OCI-LY3 (cell line): ENCODE results near the gene MEF2B.

Experiments used
- H2AFZ ChIP-seq: fragments of 200-600, 300-600 bp; shearing (Covaris generic); 2 replicates; pipeline ENCODE4 v1.6.0; 2014; ENCODE audit warnings: antibody characterized with exemption, low read depth, low read length
- H3K27ac ChIP-seq: fragments of 200-600, 300-600 bp; sonication (generic); 2 replicates; pipeline ENCODE4 v1.5.1; 2014; ENCODE audit warnings: mild to moderate bottlenecking, low read length, moderate library complexity, mixed read lengths
- H3K27me3 ChIP-seq: fragments of 200-600, 300-600 bp; sonication (generic); 2 replicates; pipeline ENCODE4 v1.6.1; 2014; ENCODE audit warnings: low read depth, low read length, mixed read lengths
- H3K36me3 ChIP-seq: fragments of 200-600, 300-600 bp; sonication (generic); replicated peaks from 2 replicates; pipeline ENCODE3; 2014; ENCODE audit warnings: low read depth, low read length, mixed read lengths
- H3K4me1 ChIP-seq: fragments of 300-600, 200-600 bp; sonication (generic); 2 replicates; pipeline ENCODE4 v1.6.1; 2014; ENCODE audit warnings: low read length, mixed read lengths
- H3K4me2 ChIP-seq: fragments of 200-600, 300-600 bp; sonication (generic); 2 replicates; pipeline ENCODE4 v1.6.1; 2014; ENCODE audit warnings: low read length, mixed read lengths
- H3K4me3 ChIP-seq: fragments of 300-600, 200-600 bp; sonication (generic); 2 replicates; pipeline ENCODE4 v1.5.1; 2014; ENCODE audit warnings: antibody characterized with exemption, mild to moderate bottlenecking, low read length, moderate library complexity
- H3K79me2 ChIP-seq: fragments of 300-600, 200-600 bp; shearing (Covaris generic); 2 replicates; pipeline ENCODE4 v1.6.1; 2014; ENCODE audit warnings: mild to moderate bottlenecking, low read length, mixed read lengths
- H3K9ac ChIP-seq: fragments of 300-600, 200-600 bp; shearing (Covaris generic); 2 replicates; pipeline ENCODE4 v1.6.0; 2014; ENCODE audit warnings: mild to moderate bottlenecking, low read length, moderate library complexity
- H3K9me3 ChIP-seq: fragments of 200-600, 300-600 bp; shearing (Covaris generic); 2 replicates; pipeline ENCODE4 v1.6.1; 2014; ENCODE audit warnings: low read length, mixed read lengths; ENCODE audit not compliant: insufficient read depth
- H4K20me1 ChIP-seq: fragments of 200-600, 300-600 bp; sonication (generic); 2 replicates; pipeline ENCODE4 v1.6.1; 2016; ENCODE audit warnings: low read length, mixed read lengths; ENCODE audit not compliant: insufficient read depth
- EZH2phosphoT487 ChIP-seq: fragments of 200-600 bp; shearing (Covaris generic); IDR thresholded peaks from 2 replicates; pipeline ENCODE4 v1.6.1; 2018; ENCODE audit warnings: antibody characterized with exemption, mixed run types, low read depth
- TF ChIP-seq, protein P1 (sequence below): fragments of 200-600, 300-600 bp; sonication (generic); IDR thresholded peaks from 2 replicates; pipeline ENCODE4 v1.5.1; 2014; ENCODE audit warnings: antibody characterized with exemption, low read length, low read depth

The MEF2B gene

DNA sequence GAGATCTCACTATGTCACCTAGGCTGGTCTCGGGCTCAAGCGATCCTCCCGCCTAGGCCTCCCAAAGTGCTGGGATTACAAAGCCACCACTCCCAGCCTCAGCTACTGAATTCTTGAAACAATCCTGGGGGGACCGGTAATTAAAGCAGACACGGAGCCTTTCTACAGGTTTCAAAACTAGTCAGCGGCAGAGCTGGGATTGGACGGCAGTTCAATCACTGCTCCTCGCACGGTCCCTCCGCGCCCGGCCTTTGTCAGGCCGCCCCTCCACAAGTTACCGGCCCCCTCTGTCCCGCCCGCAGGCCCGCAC is 21.7 kb upstream of the MEF2B start:
- peak overlapping the region; percentile 85 for H3K4me2 ChIP-seq
- no peaks in the 10 kb centered on the region for H4K20me1 ChIP-seq
- peaks cover 3% of the 10 kb centered on the region for H3K9me3 ChIP-seq
- peaks cover 24% of the 10 kb centered on the region for H3K36me3 ChIP-seq
- H3K79me2 ChIP-seq = peaks cover 57% of the 10 kb centered on the region
- H3K9ac ChIP-seq = peak overlapping the region; percentile 100
- H3K27me3 ChIP-seq = no peaks in the 10 kb centered on the region
- peak overlapping the region; percentile 17; the same call in 1 of the 2 replicates for H2AFZ ChIP-seq
- H3K27ac ChIP-seq = peak overlapping the region; percentile 96
- peaks cover 16% of the 10 kb centered on the region for H3K4me1 ChIP-seq
- TF ChIP-seq EZH2phosphoT487 = no peak
- TF ChIP-seq, protein P1, sequence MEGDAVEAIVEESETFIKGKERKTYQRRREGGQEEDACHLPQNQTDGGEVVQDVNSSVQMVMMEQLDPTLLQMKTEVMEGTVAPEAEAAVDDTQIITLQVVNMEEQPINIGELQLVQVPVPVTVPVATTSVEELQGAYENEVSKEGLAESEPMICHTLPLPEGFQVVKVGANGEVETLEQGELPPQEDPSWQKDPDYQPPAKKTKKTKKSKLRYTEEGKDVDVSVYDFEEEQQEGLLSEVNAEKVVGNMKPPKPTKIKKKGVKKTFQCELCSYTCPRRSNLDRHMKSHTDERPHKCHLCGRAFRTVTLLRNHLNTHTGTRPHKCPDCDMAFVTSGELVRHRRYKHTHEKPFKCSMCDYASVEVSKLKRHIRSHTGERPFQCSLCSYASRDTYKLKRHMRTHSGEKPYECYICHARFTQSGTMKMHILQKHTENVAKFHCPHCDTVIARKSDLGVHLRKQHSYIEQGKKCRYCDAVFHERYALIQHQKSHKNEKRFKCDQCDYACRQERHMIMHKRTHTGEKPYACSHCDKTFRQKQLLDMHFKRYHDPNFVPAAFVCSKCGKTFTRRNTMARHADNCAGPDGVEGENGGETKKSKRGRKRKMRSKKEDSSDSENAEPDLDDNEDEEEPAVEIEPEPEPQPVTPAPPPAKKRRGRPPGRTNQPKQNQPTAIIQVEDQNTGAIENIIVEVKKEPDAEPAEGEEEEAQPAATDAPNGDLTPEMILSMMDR = no peak
- H3K4me3 ChIP-seq = peak overlapping the region; percentile 94

DNA sequence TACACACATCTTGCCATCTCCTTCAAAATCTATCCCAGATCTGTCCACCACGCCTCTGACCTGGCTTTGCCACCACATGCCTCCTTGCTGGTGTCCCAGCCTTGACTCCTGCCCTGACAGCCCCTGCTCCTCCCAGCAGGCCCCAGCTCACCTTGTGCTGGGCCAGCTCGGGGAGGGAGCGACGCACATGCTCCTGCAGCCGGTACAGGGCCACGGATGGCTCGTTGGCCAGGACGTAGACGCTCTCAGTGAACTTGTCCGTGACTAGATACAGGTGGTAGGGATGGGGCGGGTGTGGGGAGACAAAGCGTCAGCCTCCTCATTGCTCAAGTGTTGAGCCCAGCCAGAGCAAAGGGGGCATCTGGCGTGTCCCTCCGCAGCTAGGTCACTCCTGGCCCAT is 16.7 kb upstream of the MEF2B start:
- H2AFZ ChIP-seq = no peak overlapping the region
- H4K20me1 ChIP-seq = no peaks in the 10 kb centered on the region
- peaks cover 25% of the 10 kb centered on the region for H3K4me1 ChIP-seq
- H3K36me3 ChIP-seq = peaks cover 42% of the 10 kb centered on the region
- H3K27ac ChIP-seq = peak overlapping the region; percentile 42
- H3K79me2 ChIP-seq = peaks cover 37% of the 10 kb centered on the region
- no peak for TF ChIP-seq EZH2phosphoT487
- TF ChIP-seq, protein P1 = no peak
- H3K27me3 ChIP-seq = no peaks in the 10 kb centered on the region
- H3K9me3 ChIP-seq = peaks cover 5% of the 10 kb centered on the region
- H3K4me3 ChIP-seq = no peak overlapping the region
- no peak overlapping the region for H3K9ac ChIP-seq
- no peak overlapping the region for H3K4me2 ChIP-seq

DNA sequence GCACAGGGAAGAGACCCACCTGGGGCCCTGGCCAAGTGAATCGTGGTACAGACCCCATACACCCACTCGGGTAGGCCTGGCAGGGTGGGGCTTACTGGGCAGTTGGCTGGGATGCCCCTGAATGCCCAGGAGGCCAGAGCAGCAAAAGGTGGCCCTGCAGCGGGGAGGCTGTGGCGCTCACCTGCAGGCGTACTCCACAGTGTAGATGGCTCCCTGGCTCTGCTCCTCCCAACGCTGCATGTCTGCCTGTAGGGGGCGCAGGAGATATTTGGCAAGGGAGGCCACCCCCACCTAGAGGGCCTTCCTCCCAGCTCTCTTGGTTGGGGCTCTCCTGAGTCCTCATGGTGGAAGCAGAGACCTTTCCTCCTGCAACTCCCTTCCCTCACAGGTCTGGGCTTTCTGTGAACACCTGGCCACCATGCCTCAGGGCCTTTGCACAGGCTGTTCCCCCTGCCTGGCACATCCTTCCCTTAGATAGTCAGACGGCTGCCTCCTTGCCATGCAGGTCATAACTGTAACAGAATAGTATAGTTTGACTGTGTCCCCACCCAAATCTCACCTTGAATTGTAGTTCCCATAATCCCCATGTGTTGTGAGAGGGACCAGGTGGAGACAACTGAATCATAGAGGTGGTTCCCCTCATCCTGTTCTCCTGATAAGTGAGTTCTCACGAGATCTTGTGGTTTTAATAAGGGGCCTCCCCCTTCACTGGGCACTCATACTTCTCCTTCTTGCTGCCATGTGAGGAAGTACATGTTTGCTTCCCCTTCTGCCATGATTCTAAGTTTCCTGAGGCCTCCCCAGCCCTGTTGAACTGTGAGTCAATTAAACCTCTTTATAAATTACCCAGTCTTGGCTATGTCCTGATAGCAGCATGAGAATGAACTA is 16.0 kb upstream of the MEF2B start:
- Histone ChIP-seq H3K27ac (peak overlapping the region; percentile 42), H2AFZ (no peak overlapping the region), H3K27me3 (no peaks in the 10 kb centered on the region), H3K4me2 (no peak overlapping the region), H3K9me3 (peaks cover 5% of the 10 kb centered on the region), H3K36me3 (peaks cover 45% of the 10 kb centered on the region), H3K4me3 (no peak overlapping the region), H3K4me1 (peaks cover 24% of the 10 kb centered on the region), H4K20me1 (no peaks in the 10 kb centered on the region), H3K9ac (no peak overlapping the region), H3K79me2 (peaks cover 31% of the 10 kb centered on the region)
- TF ChIP-seq, protein P1 = peak; percentile 53
- TF ChIP-seq EZH2phosphoT487 = no peak

DNA sequence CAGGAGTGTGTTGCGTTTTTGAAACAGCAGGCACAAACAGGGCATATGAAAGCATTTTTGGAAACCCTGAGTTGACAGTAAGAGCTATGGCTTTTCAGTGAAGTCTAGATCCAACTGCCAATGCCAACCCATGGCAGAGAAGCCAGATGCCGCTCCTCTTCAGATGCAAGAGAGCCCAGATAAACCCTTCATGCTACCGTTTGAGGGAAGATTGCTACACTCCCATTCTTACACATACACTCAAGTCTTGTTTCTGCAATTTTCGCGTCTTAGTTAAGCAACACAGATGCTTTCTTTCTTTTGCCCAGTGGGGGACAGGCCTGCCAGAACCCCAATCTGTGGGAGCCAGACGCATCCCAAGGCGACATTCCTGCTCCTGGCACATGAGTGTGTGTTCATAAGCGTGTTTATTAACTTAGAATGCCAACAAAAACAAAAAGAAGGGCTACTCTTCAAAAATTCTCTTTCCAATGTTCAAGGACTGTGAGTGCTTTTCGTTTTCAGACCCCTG is 11.5 kb upstream of the MEF2B start:
- Histone ChIP-seq H3K79me2 (no peaks in the 10 kb centered on the region), H3K9me3 (no peaks in the 10 kb centered on the region), H2AFZ (no peak overlapping the region), H3K4me2 (no peak overlapping the region), H3K27ac (no peak overlapping the region), H3K9ac (no peak overlapping the region), H3K4me3 (no peak overlapping the region), H3K27me3 (no peaks in the 10 kb centered on the region), H3K4me1 (peaks cover 13% of the 10 kb centered on the region), H3K36me3 (peaks cover 28% of the 10 kb centered on the region), H4K20me1 (no peaks in the 10 kb centered on the region)
- TF ChIP-seq, protein P1 = no peak
- no peak for TF ChIP-seq EZH2phosphoT487
